Astrocyte of the hippocampus (primary cell): Measurements from ENCODE around the gene DNAH7.
"Not testable (repeated sequence)": the region's sequence is repeated elsewhere in the genome, so short reads cannot be mapped to it uniquely, and the experiment has no call there.

Experiments used
- DNase-seq: peaks from one replicate; pipeline ENCODE4 v3.0.0; 2011; ENCODE audit warnings: low read depth, low spot score

The DNAH7 gene

GRCh38 chr2:195730912-195731311 is 337.7 kb downstream of the DNAH7 start:
- no peak for DNase-seq

GRCh38 chr2:195727106-195727505 is 341.5 kb downstream of the DNAH7 start:
- DNase-seq: no peak

GRCh38 chr2:195722075-195722474 is 346.6 kb downstream of the DNAH7 start:
- no peak for DNase-seq

- DNase-seq: no peak
Observed at GRCh38 chr2:195721042-195721441, 347.6 kb downstream of the DNAH7 start.

GRCh38 chr2:195716466-195716865 is 352.2 kb downstream of the DNAH7 start:
- DNase-seq: no peak

- no peak for DNase-seq
Observed at GRCh38 chr2:195711478-195711877, 357.2 kb downstream of the DNAH7 start.

- no peak for DNase-seq
Observed at GRCh38 chr2:195709901-195710806, 358.5 kb downstream of the DNAH7 start.

GRCh38 chr2:195706161-195706900 is 362.3 kb downstream of the DNAH7 start:
- DNase-seq: peak; percentile 48

- DNase-seq: no peak
Observed at GRCh38 chr2:195700480-195700879, 368.2 kb downstream of the DNAH7 start.

- no peak for DNase-seq
Observed at GRCh38 chr2:195697681-195698220, 370.9 kb downstream of the DNAH7 start.

GRCh38 chr2:195696012-195696411 is 372.6 kb downstream of the DNAH7 start:
- no peak for DNase-seq

- DNase-seq: no peak
Observed at GRCh38 chr2:195695002-195695631, 373.5 kb downstream of the DNAH7 start.

- no peak for DNase-seq
Observed at GRCh38 chr2:195694553-195694952, 374.1 kb downstream of the DNAH7 start.

GRCh38 chr2:195692531-195692930 is 376.1 kb downstream of the DNAH7 start:
- DNase-seq: not testable (repeated sequence)
